ENCODE data around the gene UBD. TPM values are rescaled to one million over a fixed set of nuclear protein-coding genes. Genes with fewer than 3 reads are reported as not detected.

The UBD gene
- total and polyA plus RNA-seq, 10 of the 15 experiments (the other 5 are each of a cell fraction or from before 2014, with no cell fraction given), result 23.4 to 101 (median 35.7) TPM

- in situ Hi-C loops (cut with MboI) (no loop called here), intact Hi-C loops (cut with micrococcal nuclease; ENCODE audit: unreplicated experiment) (no loop called here)
- ChIA-PET POLR2A (no interaction called here), CTCF (interaction anchor here (0.6 to 1.1 kb wide), 2 partner anchors 51 to 593 kb away, joined by 3 read pairs; no protein-coding TSS in a partner anchor), SMC1A (ENCODE audit: uncharacterized antibody, unreplicated experiment) (interaction anchor here (0.6 kb wide), 1 partner anchor 340 kb away, joined by 3 read pairs; no protein-coding TSS in a partner anchor), RAD21 (ENCODE audit: unreplicated experiment) (no interaction called here)
- H3K4me2 ChIP-seq (ENCODE audit: control insufficient read depth, insufficient read depth), result no peak overlapping the region
- H4K20me1 ChIP-seq (ENCODE audit: control insufficient read depth, insufficient read depth), result no peaks in the 10 kb centered on the region
- H3K9ac ChIP-seq (ENCODE audit: control insufficient read depth, insufficient read depth, low read length), result no peak overlapping the region
- no peaks in the 10 kb centered on the region for H3K36me3 ChIP-seq (ENCODE audit: control insufficient read depth in 2 of 2, insufficient read depth in 2 of 2, low read length in 1 of 2)
- no peak overlapping the region for H3K4me3 ChIP-seq
- TF ChIP-seq, protein P1, sequence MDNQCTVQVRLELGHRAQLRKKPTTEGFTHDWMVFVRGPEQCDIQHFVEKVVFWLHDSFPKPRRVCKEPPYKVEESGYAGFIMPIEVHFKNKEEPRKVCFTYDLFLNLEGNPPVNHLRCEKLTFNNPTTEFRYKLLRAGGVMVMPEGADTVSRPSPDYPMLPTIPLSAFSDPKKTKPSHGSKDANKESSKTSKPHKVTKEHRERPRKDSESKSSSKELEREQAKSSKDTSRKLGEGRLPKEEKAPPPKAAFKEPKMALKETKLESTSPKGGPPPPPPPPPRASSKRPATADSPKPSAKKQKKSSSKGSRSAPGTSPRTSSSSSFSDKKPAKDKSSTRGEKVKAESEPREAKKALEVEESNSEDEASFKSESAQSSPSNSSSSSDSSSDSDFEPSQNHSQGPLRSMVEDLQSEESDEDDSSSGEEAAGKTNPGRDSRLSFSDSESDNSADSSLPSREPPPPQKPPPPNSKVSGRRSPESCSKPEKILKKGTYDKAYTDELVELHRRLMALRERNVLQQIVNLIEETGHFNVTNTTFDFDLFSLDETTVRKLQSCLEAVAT (IDR thresholded peaks at IDR 0.05), result no peak
- TF ChIP-seq KDM1A (IDR thresholded peaks at IDR 0.05; ENCODE audit: borderline replicate concordance) (no peak), LARP7 (IDR thresholded peaks at IDR 0.05) (no peak), ZBTB11 (CRISPR knock-in tag; IDR thresholded peaks at IDR 0.05) (no peak), ZZZ3 (IDR thresholded peaks at IDR 0.05; ENCODE audit: control insufficient read depth, insufficient read length, low read depth) (no peak), ZNF217 (IDR thresholded peaks at IDR 0.05) (no peak), RUNX3 (IDR thresholded peaks at IDR 0.05; ENCODE audit: low read length) (no peak), TBL1XR1 (IDR thresholded peaks at IDR 0.05; ENCODE audit: low read depth, low read length) (no peak), E2F8 (IDR thresholded peaks at IDR 0.05; ENCODE audit: low read depth, partially characterized antibody) (no peak), USF1 (IDR thresholded peaks at IDR 0.05; ENCODE audit: borderline replicate concordance, extremely low read length, insufficient read depth, low read depth, low read length) (no peak), IRF5 (IDR thresholded peaks at IDR 0.05; ENCODE audit: borderline replicate concordance) (no peak), EGR1 (IDR thresholded peaks at IDR 0.05; ENCODE audit: borderline replicate concordance in 1 of 2, low read depth in 2 of 2, low read length in 2 of 2) (no peak), SREBF2 (IDR thresholded peaks at IDR 0.05; ENCODE audit: low read length) (no peak)
- H3K27me3 ChIP-seq (replicated peaks in 1 of 2; ENCODE audit: control insufficient read depth in 2 of 2, insufficient read depth in 2 of 2, low read length in 1 of 2), result no peaks in the 10 kb centered on the region
- H3K9me3 ChIP-seq (replicated peaks; ENCODE audit: control insufficient read depth, insufficient read depth, low read length), result no peaks in the 10 kb centered on the region
- FAIRE-seq (no peak), DNase-seq (ENCODE audit: low read depth, low spot score) (no peak), ATAC-seq (no peak)
- BruUV-seq (replicated peaks), result no TSS peak
- H3K4me1 ChIP-seq (ENCODE audit: control insufficient read depth, insufficient read depth, low read length), result no peaks in the 10 kb centered on the region
- H3K79me2 ChIP-seq (ENCODE audit: control insufficient read depth, insufficient read depth, low read length), result no peaks in the 10 kb centered on the region
- WGBS (ENCODE audit: insufficient coverage, insufficient replicate concordance, low lambda C conversion rate, missing lambda C conversion rate), result 69% methylated on average over 11 of the region's 11 CpGs
- H2AFZ ChIP-seq (ENCODE audit: control insufficient read depth, low read depth, low read length), result no peak overlapping the region
- no peak overlapping the region for H3K27ac ChIP-seq (ENCODE audit: control insufficient read depth, insufficient read depth)
These were observed 43.9 kb upstream of the UBD start for GRCh38 chr6:29603456-29603855.

All from GM12878 (cell line).